HG03457 (cell line): ENCODE measurements around the gene ATP5ME.
"Not testable (repeated sequence)": the region's sequence is repeated elsewhere in the genome, so short reads cannot be mapped to it uniquely, and the experiment has no call there.

Source experiments
- ATAC-seq: cut with Tn5 transposase; IDR thresholded peaks from one replicate; pipeline ENCODE4 v1.9.1; 2021; ENCODE audit warnings: moderate number of reproducible peaks; ENCODE audit not compliant: unreplicated experiment

ATP5ME gene

GRCh38 chr4:674172-675035 is at the start of gene ATP5ME, which contains the start of gene MYL5:
Gene ATP5ME (minus strand): TSS chr4:674276. CDS start chr4:674247, 29 bp downstream.
Gene MYL5 (plus strand): TSS chr4:674542. CDS start chr4:678027, 3,485 bp downstream.
- ATAC-seq: peak; percentile 68

- ATAC-seq: no peak
Measured at GRCh38 chr4:722851-723360, 48.8 kb upstream of the ATP5ME start.

- no peak for ATAC-seq
Measured at GRCh38 chr4:722169-722725, 48.2 kb upstream of the ATP5ME start.

- no peak for ATAC-seq
Measured at GRCh38 chr4:721261-722168, 47.4 kb upstream of the ATP5ME start.

- ATAC-seq: no peak
Measured at GRCh38 chr4:720111-720860, 46.2 kb upstream of the ATP5ME start.

- no peak for ATAC-seq
Measured at GRCh38 chr4:718460-718859, 44.4 kb upstream of the ATP5ME start.

GRCh38 chr4:717601-718320 is 43.7 kb upstream of the ATP5ME start:
- no peak for ATAC-seq

GRCh38 chr4:714087-714486 is 40.0 kb upstream of the ATP5ME start:
- ATAC-seq: no peak

- no peak for ATAC-seq
Measured at GRCh38 chr4:712916-713632, 39.0 kb upstream of the ATP5ME start.

- no peak for ATAC-seq
Measured at GRCh38 chr4:712093-712492, 38.0 kb upstream of the ATP5ME start.

- no peak for ATAC-seq
Measured at GRCh38 chr4:710916-711315, 36.8 kb upstream of the ATP5ME start.

GRCh38 chr4:710116-710515 is 36.0 kb upstream of the ATP5ME start:
- no peak for ATAC-seq

GRCh38 chr4:709348-709747 is 35.3 kb upstream of the ATP5ME start:
- ATAC-seq: no peak

GRCh38 chr4:708631-708933 is 34.5 kb upstream of the ATP5ME start:
- no peak for ATAC-seq

- ATAC-seq: no peak
Measured at GRCh38 chr4:707929-708630, 34.0 kb upstream of the ATP5ME start.

GRCh38 chr4:706834-707598 is 32.9 kb upstream of the ATP5ME start:
- ATAC-seq: no peak

GRCh38 chr4:706083-706633 is 32.1 kb upstream of the ATP5ME start:
- ATAC-seq: not testable (repeated sequence)
